GM23338 (cell line): Measurements from ENCODE around the gene ZP3. TPM values are rescaled to one million over a fixed set of nuclear protein-coding genes. Genes with fewer than 3 reads are reported as not detected.

Experiments used
- ATAC-seq: fragments of 200-7000 bp; cut with Tn5 transposase; 3 replicates; pipeline ENCODE4 v1.9.1; 2020
- DNase-seq: peaks from one replicate; pipeline ENCODE4 v3.0.0-alpha.2; 2015; ENCODE audit warnings: low spot score
- H2AFZ ChIP-seq: fragments of 200-600 bp; sonication (generic); 2 replicates; pipeline ENCODE4 v1.8.0; 2016; ENCODE audit warnings: antibody characterized with exemption, mild to moderate bottlenecking, moderate library complexity
- H3F3A ChIP-seq: fragments of 200-600 bp; sonication (generic); replicated peaks from 2 replicates; pipeline ENCODE4 v1.8.0; 2017; ENCODE audit warnings: antibody characterized with exemption, mixed run types, low read depth
- H3K27ac ChIP-seq: fragments of 200-600 bp; sonication (generic); 2 replicates; pipeline ENCODE4 v1.6.1; 2016; ENCODE audit warnings: low read depth
- H3K27me3 ChIP-seq: fragments of 200-600 bp; sonication (generic); 2 replicates; pipeline ENCODE4 v1.8.0; 2016; ENCODE audit warnings: mild to moderate bottlenecking, mixed run types, moderate library complexity; ENCODE audit not compliant: insufficient read depth
- H3K36me3 ChIP-seq: fragments of 200-600 bp; sonication (generic); 2 replicates; pipeline ENCODE4 v1.8.0; 2016; ENCODE audit warnings: mild to moderate bottlenecking; ENCODE audit not compliant: insufficient read depth
- H3K4me1 ChIP-seq: fragments of 200-600 bp; sonication (generic); 2 replicates; pipeline ENCODE4 v1.8.0; 2016; ENCODE audit warnings: mild to moderate bottlenecking, moderate library complexity; ENCODE audit not compliant: insufficient read depth
- H3K4me2 ChIP-seq: fragments of 200-600 bp; sonication (generic); 2 replicates; pipeline ENCODE4 v1.7.1; 2017; ENCODE audit warnings: mixed run types
- H3K4me3 ChIP-seq: fragments of 200-600 bp; sonication (generic); 2 replicates; pipeline ENCODE4 v1.6.1; 2016; ENCODE audit warnings: mixed run types
- H3K79me2 ChIP-seq: fragments of 200-600 bp; sonication (generic); replicated peaks from 2 replicates; pipeline ENCODE4 v1.8.0; 2017; ENCODE audit warnings: mild to moderate bottlenecking; ENCODE audit not compliant: insufficient read depth
- H3K9me2 ChIP-seq: fragments of 200-600 bp; sonication (generic); 2 replicates; pipeline ENCODE4 v1.8.0; 2017; ENCODE audit not compliant: insufficient read depth
- H4K20me1 ChIP-seq: fragments of 200-600 bp; sonication (generic); replicated peaks from 2 replicates; pipeline ENCODE4 v1.8.0; 2017; ENCODE audit warnings: mild to moderate bottlenecking; ENCODE audit not compliant: insufficient read depth
- H3K27ac Mint-ChIP-seq: 2 replicates; pipeline ENCODE4 v1.8.0; 2020; ENCODE audit warnings: inconsistent platforms, mild to moderate bottlenecking, moderate library complexity, mixed read lengths
- H3K27me3 Mint-ChIP-seq: 3 replicates; pipeline ENCODE4 v1.8.0; 2022; ENCODE audit warnings: low read depth, mild to moderate bottlenecking, moderate library complexity, mixed read lengths, inconsistent platforms; ENCODE audit not compliant: insufficient read depth, poor library complexity
- H3K36me3 Mint-ChIP-seq: 3 replicates; pipeline ENCODE4 v1.8.0; 2021; ENCODE audit warnings: low read depth, mild to moderate bottlenecking, inconsistent platforms, moderate library complexity, mixed read lengths
- H3K4me1 Mint-ChIP-seq: 3 replicates; pipeline ENCODE4 v1.8.0; 2020; ENCODE audit warnings: mild to moderate bottlenecking, inconsistent platforms, mixed read lengths
- H3K4me3 Mint-ChIP-seq: 3 replicates; pipeline ENCODE4 v1.8.0; 2021; ENCODE audit warnings: moderate library complexity, mild to moderate bottlenecking, inconsistent platforms, mixed read lengths
- H3K9me3 Mint-ChIP-seq: 3 replicates; pipeline ENCODE4 v1.8.0; 2020; ENCODE audit warnings: moderate library complexity, mild to moderate bottlenecking, inconsistent platforms, mixed read lengths
- CREB1 ChIP-seq: fragments of 250-450 bp; sonication (Bioruptor Pico); IDR thresholded peaks from 2 replicates; pipeline ENCODE4 v1.5.0; 2020; ENCODE audit warnings: low read depth, mild to moderate bottlenecking, moderate library complexity
- CTCF ChIP-seq, 2 experiments: fragments of 200-600 bp in 1 of 2; sonication (generic) in 1 of 2; conservative IDR thresholded peaks; 2 replicates each; pipeline versions ENCODE4 v1.5.1 to v1.6.1; 2016 to 2017; ENCODE audit warnings: antibody characterized with exemption in 2 of 2, low read depth in 2 of 2, mild to moderate bottlenecking in 2 of 2, moderate library complexity in 1 of 2
- EZH2 ChIP-seq: fragments of 200-600 bp; sonication (generic); IDR thresholded peaks from one replicate; pipeline ENCODE4 v1.8.0; 2017; ENCODE audit warnings: antibody characterized with exemption, mild to moderate bottlenecking, low read depth; ENCODE audit not compliant: unreplicated experiment
- EZH2phosphoT487 ChIP-seq: fragments of 200-600 bp; sonication (generic); IDR thresholded peaks from one replicate; pipeline ENCODE4 v1.8.1; 2018; ENCODE audit warnings: antibody characterized with exemption; ENCODE audit not compliant: unreplicated experiment
- JUNB ChIP-seq: IDR thresholded peaks from one replicate; pipeline ENCODE4 v1.6.1; 2016; ENCODE audit warnings: antibody characterized with exemption; ENCODE audit not compliant: unreplicated experiment
- POLR2AphosphoS5 ChIP-seq: IDR thresholded peaks from 2 replicates; pipeline ENCODE4 v1.6.1; 2016; ENCODE audit warnings: antibody characterized with exemption, low read depth
- REST ChIP-seq: IDR thresholded peaks from one replicate; pipeline ENCODE4 v1.6.1; 2018; ENCODE audit warnings: antibody characterized with exemption; ENCODE audit not compliant: unreplicated experiment
- ZNF114 ChIP-seq: fragments of 250-450 bp; sonication (Bioruptor Pico); IDR thresholded peaks from 2 replicates; pipeline ENCODE4 v1.5.0; 2020; ENCODE audit warnings: mild to moderate bottlenecking, moderate library complexity
- ZNF462 ChIP-seq: fragments of 250-450 bp; sonication (Bioruptor Pico); IDR thresholded peaks from 2 replicates; pipeline ENCODE4 v1.5.0; 2020; ENCODE audit warnings: mild to moderate bottlenecking, moderate library complexity
- polyA plus RNA-seq: library from polyadenylated mRNA; unstranded; fragments of >200 nt; fragmentation: Nextera tagmentation; extraction: Ambion mirVana; gene quantifications from 2 replicates; pipeline ENCODE4 v1.2.1, GENCODE V29; 2016
- total RNA-seq: library from RNA; depleted of rRNA; stranded (reverse); fragments of >200 nt; shearing (Covaris generic); gene quantifications from 2 replicates; pipeline ENCODE4 v1.2.3, GENCODE V29; 2014

Gene ZP3
- total and polyA plus RNA-seq, 2 experiments from 2014 or later, result 5.1 to 9.6 TPM

GRCh38 chr7:76428868-76429805, 4.4 kb downstream of the ZP3 start:
- no peak for ATAC-seq
- no peak for DNase-seq
- no peak overlapping the region for H3K4me3 Mint-ChIP-seq
- Histone ChIP-seq H3K79me2 (no peaks in the 10 kb centered on the region), H3F3A (no peaks in the 10 kb centered on the region), H3K9me2 (no peaks in the 10 kb centered on the region), H2AFZ (no peak overlapping the region; the same call in 1 of the 2 replicates), H3K4me2 (no peak overlapping the region), H3K27me3 (no peaks in the 10 kb centered on the region), H3K27ac (no peak overlapping the region), H3K4me1 (peaks cover 10% of the 10 kb centered on the region), H3K4me3 (no peak overlapping the region), H3K36me3 (no peaks in the 10 kb centered on the region), H4K20me1 (no peaks in the 10 kb centered on the region)
- no peak for TF ChIP-seq ZNF114 (CRISPR knock-in tag)
- no peak for TF ChIP-seq CREB1 (CRISPR knock-in tag)
- TF ChIP-seq EZH2, result no peak
- no peak overlapping the region for H3K27ac Mint-ChIP-seq
- peaks cover 9% of the 10 kb centered on the region for H3K27me3 Mint-ChIP-seq
- H3K4me1 Mint-ChIP-seq, result peaks cover 13% of the 10 kb centered on the region
- H3K9me3 Mint-ChIP-seq, result peaks cover 3% of the 10 kb centered on the region; the same call in 2 of the 3 replicates
- no peaks in the 10 kb centered on the region; the same call in 2 of the 3 replicates for H3K36me3 Mint-ChIP-seq

- H3K4me1 Mint-ChIP-seq, result peaks cover 13% of the 10 kb centered on the region
- Histone ChIP-seq H3F3A (no peaks in the 10 kb centered on the region), H3K27me3 (no peaks in the 10 kb centered on the region), H3K9me2 (no peaks in the 10 kb centered on the region), H3K36me3 (no peaks in the 10 kb centered on the region), H3K4me2 (no peak overlapping the region), H2AFZ (no peak overlapping the region), H3K79me2 (no peaks in the 10 kb centered on the region), H3K27ac (no peak overlapping the region), H3K4me3 (no peak overlapping the region), H3K4me1 (peaks cover 10% of the 10 kb centered on the region), H4K20me1 (no peaks in the 10 kb centered on the region)
- ATAC-seq, result no peak
- peaks cover 11% of the 10 kb centered on the region for H3K27me3 Mint-ChIP-seq
- no peak for DNase-seq
- no peak overlapping the region for H3K27ac Mint-ChIP-seq
- no peak overlapping the region for H3K4me3 Mint-ChIP-seq
- H3K36me3 Mint-ChIP-seq, result no peaks in the 10 kb centered on the region; the same call in 1 of the 3 replicates
- peaks cover 3% of the 10 kb centered on the region; the same call in 2 of the 3 replicates for H3K9me3 Mint-ChIP-seq
- TF ChIP-seq JUNB (no peak), POLR2AphosphoS5 (no peak), ZNF462 (CRISPR knock-in tag) (no peak), REST (no peak), CTCF (conservative IDR thresholded peaks at IDR 0.05; ENCODE audit: low read depth in 2 of 2) (no peak), ZNF114 (CRISPR knock-in tag) (no peak), EZH2phosphoT487 (no peak)
Measured at GRCh38 chr7:76430211-76430610, 5.5 kb downstream of the ZP3 start.
